Fibroblast of peridontal ligament (primary cell): ENCODE results near the gene MCF2L.
"Not testable (repeated sequence)": the region's sequence is repeated elsewhere in the genome, so short reads cannot be mapped to it uniquely, and the experiment has no call there.

Source experiments
- DNase-seq: peaks from one replicate; pipeline ENCODE4 v3.0.0-alpha.2; 2010; ENCODE audit errors: extremely low read depth

The MCF2L gene

DNA sequence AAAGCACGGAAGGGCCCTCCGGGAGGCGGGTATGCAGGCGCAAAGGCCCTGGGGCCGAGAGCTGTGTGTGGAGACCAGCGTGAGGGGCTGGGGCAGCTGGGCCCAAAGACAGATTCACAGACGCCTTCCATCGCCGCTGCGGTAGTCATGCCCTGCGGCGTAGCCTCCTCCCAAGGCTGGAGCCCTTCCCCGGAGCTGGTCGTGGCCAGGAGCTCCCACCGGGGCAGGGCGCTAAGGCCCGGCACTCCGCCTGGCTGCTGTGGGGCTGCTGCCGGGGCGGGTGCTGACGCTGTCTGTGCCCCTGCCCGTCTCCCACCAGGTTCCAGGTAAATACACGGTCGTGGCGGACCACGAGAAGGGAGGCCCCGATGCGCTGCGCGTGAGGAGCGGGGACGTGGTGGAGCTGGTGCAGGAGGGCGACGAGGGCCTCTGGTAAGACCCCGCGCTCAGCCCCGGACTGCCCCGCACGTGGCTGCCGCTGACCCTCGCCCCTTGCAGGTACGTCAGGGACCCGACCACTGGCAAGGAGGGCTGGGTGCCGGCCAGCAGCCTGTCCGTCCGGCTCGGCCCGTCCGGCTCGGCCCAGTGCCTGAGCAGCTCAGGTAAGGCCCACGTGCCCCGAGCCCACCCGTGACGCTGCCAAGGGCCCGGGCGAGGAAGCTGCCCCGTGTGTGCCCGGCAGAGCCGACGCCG lies 127.2 kb downstream of the MCF2L start:
- DNase-seq: no peak

DNA sequence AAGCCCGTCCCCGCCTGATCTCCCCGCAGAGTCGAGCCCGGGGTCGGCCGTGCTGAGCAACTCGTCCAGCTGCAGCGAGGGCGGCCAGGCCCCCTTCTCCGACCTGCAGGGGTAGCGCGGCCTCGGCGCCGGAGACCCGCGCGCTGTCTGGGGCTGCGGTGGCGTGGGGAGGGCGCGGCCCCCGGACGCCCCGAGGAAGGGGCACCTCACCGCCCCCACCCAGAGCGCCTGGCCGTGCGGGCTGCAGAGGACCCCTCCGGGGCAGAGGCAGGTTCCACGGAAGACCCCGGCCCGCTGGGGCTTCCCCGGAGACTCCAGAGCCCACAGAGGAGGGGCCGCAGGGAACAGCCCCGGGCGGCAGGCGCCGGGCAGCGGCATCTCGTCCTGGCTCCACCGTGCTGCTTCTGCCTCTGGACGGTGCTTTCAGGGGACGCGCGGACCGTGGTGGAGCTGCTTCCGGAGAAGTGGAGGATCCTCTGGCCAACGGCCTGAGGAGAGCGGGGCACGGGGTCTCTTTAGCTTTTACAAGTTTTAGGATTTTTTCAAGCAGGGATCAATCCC lies 127.8 kb downstream of the MCF2L start:
- DNase-seq: no peak

DNA sequence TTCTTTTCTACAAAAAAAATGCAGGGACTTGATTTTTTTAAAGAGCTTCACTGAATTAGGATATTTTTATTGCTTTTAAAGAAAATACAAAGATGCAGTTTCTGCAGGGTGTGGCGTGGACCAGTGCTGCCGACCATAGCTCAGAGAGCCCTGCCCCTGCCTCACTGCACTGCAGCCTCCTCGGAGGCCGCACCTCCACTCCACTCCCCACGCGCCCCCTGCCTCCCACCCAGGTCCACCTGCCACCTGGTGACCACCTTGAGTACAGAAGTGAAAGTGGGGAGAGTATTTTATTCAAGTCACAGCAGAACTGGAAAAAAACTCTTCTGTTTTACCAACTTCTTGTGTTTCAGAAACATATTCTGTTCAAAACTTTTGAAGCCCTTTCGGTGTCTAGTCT lies 128.6 kb downstream of the MCF2L start:
- DNase-seq: no peak

GRCh38 chr13:113098162-113098732 lies 129.2 kb downstream of the MCF2L start:
- no peak for DNase-seq

DNA sequence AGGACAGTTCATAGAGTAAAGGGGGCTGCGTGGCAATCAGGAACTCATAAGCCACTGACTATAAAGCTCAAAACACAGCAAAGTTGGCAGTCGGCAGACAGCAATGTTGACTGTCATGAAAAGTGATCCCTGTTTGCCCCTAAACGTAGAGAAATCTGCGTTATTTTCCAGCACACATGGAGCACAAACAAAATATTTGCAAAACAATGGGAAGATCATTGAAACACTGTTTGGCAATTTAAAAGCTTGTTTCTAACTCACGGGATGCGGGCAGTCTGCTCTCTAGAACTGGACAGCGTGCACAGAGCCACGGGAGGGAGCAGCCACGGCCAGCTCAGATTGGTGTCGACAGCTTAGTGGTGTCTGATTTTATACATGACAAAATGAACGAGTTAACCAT lies 130.1 kb downstream of the MCF2L start:
- no peak for DNase-seq

DNA sequence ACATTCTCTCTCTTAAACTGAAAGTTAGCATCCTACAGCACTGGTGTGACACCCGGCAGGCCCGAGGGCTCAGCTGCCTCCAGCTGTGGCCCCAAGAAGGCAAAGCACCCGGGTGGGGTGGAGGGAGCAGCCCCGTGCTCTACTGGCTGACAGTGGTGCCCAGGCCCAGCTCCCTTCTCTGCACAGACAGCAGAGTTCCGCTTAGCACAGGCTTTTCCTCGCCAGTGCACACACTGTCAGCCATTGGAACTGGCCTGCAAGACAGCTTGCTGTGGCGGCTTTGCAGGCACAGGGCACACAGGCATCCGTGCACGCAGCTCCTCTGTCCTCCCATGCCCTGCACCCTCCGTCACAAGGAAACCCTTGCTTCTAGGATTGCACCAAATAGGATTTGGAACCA lies 133.3 kb downstream of the MCF2L start:
- not testable (repeated sequence) for DNase-seq

DNA sequence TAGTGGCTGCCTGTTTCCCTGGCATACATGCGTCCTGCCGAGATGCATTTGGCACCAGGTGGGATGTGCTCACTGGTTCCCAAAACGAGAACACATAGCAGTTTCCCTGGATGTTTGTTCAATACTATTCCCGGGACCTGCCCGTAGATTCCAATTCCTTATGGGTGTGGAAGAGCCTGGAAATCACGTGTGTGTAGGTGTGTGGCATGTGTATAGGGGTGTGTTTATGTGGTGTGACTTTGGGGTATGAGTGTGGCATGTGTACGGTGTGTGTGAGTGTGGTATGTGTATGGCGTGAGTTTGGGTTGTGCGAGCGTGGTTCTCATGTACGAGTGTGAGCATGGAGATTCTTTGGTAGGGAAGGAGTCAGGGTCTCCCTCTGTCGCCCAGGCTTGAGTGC lies 133.7 kb downstream of the MCF2L start:
- DNase-seq: no peak

DNA sequence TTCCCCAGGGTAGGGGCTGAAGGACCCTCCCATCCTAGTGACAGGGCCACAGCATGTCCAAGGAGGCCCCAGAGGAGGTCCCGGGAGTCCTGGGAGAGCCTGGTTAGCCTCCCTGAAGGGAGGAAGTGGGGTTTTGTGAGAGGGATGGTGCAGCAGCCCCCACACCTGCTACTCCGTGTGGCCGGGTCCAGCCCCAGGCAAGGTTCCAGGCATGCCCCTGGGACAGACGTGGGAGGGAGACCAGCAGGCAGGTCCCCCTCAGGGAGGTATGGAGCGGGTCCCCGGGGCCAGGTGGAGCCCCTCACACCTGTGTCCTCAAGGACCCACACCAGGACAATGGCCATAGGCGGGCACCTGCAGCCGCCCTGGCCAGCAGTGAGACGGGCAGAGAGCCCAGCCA lies 134.6 kb downstream of the MCF2L start:
- DNase-seq: no peak

DNA sequence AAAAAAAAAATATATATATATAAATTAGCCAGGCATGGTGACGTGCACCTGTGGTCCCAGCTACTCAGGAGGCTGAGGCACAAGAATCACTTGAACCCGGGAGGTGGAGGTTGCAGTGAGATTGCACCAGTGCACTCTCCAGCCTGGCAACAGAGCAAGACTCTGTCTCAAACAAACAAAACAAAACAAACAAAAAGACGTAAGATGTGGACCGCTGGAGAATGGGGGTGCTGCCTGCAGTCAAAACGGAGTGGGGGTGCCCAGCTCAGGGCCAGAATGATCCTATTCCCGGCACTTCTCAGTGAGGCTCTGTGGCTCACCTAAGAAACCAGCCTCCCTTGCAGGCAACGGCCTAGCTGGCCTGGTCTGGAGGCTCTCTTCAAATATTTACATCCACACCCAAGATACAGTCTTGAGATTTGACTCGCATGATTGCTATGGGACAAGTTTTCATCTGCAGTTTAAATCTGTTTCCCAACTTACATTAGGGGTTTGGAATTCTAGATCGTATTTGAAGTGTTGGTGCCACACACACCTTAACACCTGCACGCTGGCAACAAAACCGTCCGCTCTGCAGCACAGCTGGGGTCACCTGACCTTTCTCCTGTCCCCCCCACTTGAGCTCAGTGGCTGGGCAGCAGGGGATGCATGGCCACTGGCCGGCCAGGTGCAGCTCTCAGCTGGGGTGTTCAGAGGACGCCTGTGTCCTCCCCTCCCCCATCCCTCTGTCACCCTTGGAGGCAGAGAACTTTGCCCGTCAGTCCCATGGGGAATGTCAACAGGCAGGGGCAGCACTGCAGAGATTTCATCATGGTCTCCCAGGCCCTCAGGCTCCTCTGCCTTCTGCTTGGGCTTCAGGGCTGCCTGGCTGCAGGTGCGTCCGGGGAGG lies 136.3 kb downstream of the MCF2L start, which contains the start of gene F7:
Gene F7 (plus strand): TSS at position 760 of the 889 bp plus-strand sequence. CDS start 51 bp downstream, at position 811.
- peak; percentile 15 for DNase-seq

- no peak for DNase-seq
These were observed 137.0 kb downstream of the MCF2L start for GRCh38 chr13:113105921-113106452.

- no peak for DNase-seq
These were observed 137.8 kb downstream of the MCF2L start for GRCh38 chr13:113106711-113107351.

- DNase-seq: not testable (repeated sequence)
These were observed 139.5 kb downstream of the MCF2L start for GRCh38 chr13:113108521-113108920.

DNA sequence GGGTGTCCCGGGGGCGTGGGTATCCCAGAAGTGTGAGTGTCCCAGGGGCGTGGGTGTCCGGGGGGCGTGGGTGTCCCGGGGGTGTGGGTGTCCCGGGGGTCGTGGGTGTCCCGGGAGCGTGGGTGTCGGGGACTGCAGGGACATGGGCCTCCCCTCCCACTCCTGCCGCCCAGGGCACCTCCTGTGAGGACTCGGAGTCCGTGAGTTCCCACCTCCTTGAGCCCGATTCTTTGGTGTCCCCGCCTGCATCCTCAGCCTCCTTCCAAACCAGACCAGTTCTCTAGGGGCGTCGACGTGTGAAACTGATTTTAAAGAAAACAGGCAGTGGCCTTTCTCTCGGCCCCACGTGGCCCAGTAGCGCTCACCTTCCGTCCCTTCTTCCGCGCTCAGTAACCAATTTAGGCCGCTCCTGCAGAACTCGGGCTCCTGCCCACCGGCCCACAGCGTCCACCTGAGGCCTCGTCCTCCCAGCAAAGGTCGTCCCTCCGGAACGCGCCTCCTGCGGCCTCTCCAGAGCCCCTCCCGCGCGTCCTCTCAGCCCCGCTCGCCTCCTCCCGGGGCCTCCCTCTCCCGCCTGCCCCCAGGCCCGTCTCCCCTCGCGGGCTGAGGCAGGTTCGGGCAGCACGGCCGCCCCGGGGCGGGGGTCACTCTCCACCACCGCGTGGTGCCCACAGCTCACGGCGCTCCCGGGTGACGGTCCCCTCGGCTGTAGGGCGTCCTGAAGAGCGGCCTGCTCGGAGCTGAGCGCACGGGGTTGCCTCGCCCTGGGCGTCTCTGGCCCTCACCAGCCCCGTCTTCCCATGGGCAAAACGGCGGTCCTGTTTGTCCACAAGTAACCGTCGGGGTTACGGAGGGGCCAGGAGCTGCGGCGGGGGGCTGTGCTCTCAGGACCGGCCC lies 140.4 kb downstream of the MCF2L start:
- no peak for DNase-seq

DNA sequence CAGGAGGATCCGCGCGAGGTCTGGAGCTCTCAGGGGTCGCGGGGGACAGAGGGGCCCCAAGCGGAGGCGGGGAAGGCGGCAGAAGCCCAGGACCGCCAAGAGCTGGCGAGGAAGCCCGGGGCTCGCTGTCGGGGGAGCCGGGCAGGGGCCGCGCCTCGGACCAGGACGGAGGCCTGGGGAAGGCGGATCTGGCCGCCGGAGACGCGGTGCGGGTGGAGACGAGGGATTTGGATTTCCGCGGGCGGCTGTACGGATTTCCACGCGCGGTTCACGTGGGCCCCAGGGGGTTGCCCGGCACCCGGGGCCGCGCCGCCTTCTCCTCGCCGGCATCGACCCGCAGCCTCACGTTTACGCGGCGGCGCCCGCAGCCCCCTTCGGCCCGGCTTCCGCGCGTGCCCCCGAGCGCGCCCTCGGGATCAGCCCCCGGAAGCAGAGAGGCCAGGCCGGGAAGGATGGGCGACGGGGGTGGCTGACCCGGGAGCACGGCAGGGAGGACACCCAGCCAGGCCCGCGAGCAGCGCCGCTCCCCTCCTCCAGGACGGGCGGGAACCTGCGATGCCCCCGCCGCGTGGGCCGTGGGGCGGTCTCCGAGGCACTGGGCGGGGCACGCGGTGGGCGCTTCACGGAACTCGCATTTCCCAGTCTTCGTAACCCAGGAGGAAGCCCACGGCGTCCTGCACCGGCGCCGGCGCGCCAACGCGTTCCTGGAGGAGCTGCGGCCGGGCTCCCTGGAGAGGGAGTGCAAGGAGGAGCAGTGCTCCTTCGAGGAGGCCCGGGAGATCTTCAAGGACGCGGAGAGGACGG lies 141.2 kb downstream of the MCF2L start:
- no peak for DNase-seq

DNA sequence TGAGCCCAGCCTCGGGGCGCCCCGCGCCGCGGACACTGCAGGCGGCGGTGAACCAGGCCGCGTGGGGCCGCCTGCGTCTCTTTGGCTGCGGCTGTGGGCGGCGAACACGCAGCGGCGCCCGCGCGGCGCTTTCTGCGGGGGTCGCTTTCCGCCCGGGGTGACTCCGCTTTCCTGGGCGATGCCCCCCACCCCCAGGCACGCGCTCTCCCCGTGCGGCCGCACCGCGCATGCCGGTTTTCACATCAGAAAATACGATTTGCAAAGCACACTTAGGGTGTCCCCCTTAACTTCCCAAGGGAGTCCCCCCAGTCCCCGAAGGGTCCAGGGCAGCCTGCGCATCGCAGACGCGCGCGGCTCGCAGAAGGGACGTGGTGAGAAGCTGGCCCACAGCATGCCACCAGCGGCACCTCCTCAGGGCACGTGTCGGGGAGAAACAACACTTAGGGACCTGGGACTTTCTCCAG lies 141.9 kb downstream of the MCF2L start:
- DNase-seq: no peak

DNA sequence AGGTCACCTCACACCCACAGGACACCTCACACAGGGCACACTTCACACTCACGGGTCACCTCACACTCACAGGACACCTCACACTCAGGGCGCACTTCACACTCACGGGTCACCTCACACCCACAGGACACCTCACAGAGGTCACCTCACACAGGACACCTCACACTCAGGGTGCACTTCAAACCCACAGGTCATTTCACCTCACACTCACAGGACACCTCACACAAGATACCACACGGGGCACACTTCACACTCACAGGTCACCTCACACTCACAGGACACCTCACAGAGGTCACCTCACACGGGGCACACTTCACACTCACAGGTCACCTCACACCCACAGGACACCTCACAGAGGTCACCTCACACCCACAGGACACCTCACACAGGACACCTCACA lies 142.8 kb downstream of the MCF2L start:
- not testable (repeated sequence) for DNase-seq

- DNase-seq: not testable (repeated sequence)
These were observed 143.5 kb downstream of the MCF2L start for GRCh38 chr13:113112475-113112874.

DNA sequence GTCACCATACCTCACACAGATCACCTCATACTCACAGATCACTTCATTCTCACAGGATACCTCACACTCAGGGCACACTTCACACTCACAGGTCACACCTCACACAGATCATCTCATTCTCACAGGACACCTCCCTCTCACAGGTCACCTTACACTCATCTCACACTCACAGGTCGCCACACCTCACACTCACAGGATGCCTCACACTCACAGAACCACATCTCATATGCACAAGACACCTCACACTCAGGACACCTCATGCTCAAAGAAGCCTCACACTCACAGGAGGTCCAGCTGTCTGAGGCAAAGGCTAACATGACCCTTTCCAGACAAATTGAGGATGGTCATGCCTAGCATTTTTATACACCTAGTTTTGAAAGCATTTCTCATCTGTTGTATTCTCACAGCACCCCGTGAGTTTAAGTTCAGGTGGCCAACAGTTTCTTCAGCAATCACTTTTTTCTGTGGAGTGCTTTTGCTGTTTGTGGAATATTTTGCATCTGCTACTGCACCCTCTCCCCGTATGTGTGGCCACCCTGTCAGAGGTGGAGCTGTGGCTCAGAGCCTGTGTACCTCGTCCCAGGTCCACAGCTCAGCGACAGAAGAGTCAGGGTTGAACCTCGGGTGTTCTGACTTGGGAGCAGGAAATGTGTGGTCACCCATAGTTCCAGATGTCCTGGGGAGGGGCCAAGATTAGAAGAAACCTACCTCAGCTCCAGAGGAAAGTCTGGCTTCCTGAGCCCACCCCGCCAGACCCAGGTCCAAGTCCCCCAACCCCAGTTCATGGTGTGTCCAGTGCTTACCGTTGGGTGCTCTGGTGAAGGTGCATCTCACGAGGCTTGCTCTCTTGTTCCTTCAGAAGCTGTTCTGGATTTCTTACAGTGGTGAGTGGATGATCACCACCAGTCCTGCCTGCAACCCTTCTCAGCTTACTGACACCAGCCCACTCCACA lies 144.2 kb downstream of the MCF2L start:
- no peak for DNase-seq
